Small intestine (tissue), 7 donors: ENCODE measurements around the gene P3H2. TPM values are rescaled to one million over a fixed set of nuclear protein-coding genes. Genes with fewer than 3 reads are reported as not detected.

ENCODE experiments used
- DNase-seq, 2 donors: peaks; one replicate each; pipeline versions ENCODE4 v3.0.0 to v3.0.0-alpha.2; 2013
- FAIRE-seq: peaks from 2 replicates; lab custom pipeline; 2012; peaks lifted over from hg19 to GRCh38; lab: Jason Lieb, UNC
- H3K27ac ChIP-seq, 3 donors: one replicate each; pipeline ENCODE4 v1.5.1; 2013; ENCODE audit warnings: low read length in 2 of 3, mild to moderate bottlenecking in 2 of 3, control low read depth in 1 of 3, inconsistent platforms in 1 of 3, low read depth in 1 of 3, moderate library complexity in 1 of 3
- H3K27me3 ChIP-seq, 3 donors: one replicate each; pipeline ENCODE4 v1.6.1; 2013; ENCODE audit warnings: low read length in 3 of 3, inconsistent platforms in 1 of 3; ENCODE audit not compliant: control insufficient read depth in 3 of 3, insufficient read depth in 3 of 3
- H3K36me3 ChIP-seq, 3 donors: one replicate each; pipeline ENCODE4 v1.6.1; 2013; ENCODE audit warnings: low read length in 3 of 3, inconsistent platforms in 1 of 3, low read depth in 1 of 3, mild to moderate bottlenecking in 1 of 3, moderate library complexity in 1 of 3; ENCODE audit not compliant: control insufficient read depth in 3 of 3, insufficient read depth in 2 of 3
- H3K4me1 ChIP-seq, 3 donors: one replicate each; pipeline ENCODE4 v1.6.1; 2013; ENCODE audit warnings: low read length in 2 of 3, inconsistent platforms in 1 of 3, low read depth in 1 of 3, mild to moderate bottlenecking in 1 of 3, moderate library complexity in 1 of 3; ENCODE audit not compliant: control insufficient read depth in 3 of 3, insufficient read depth in 2 of 3
- H3K4me3 ChIP-seq, 3 donors: one replicate each; pipeline ENCODE4 v1.5.1; 2013; ENCODE audit warnings: low read length in 3 of 3, control low read depth in 1 of 3, inconsistent platforms in 1 of 3, low read depth in 1 of 3, mild to moderate bottlenecking in 1 of 3, moderate library complexity in 1 of 3
- H3K9me3 ChIP-seq, 2 donors: one replicate each; pipeline ENCODE4 v1.6.1; 2013; ENCODE audit warnings: low read depth in 1 of 2, low read length in 1 of 2; ENCODE audit not compliant: control insufficient read depth in 2 of 2, insufficient read depth in 1 of 2
- WGBS, 3 donors: extraction: QIAGEN DNeasy Blood & Tissue Kit; methylation state at CpG; one replicate each; pipeline ENCODE4 v1.1.7; 2013; 5-methylcytosine and 5-hydroxymethylcytosine counted together
- polyA plus RNA-seq, 4 donors: library from polyadenylated mRNA; stranded (reverse) in 3 of 4; unstranded in 1 of 4; fragments of 200-250 nt in 3 of 4; fragments of 120-200 nt in 1 of 4; gene quantifications; one replicate each; pipeline versions ENCODE4 v1.2.1 to v1.2.3, GENCODE V29; 2013
- donor health status: healthy with polysubstance abuse.
- donor health status: control.
- donor health status: control.
- donor health status: Bipolar disorder and iron deficiency.
- donor health status: healthy.

The P3H2 gene
- polyA plus RNA-seq, 4 donors = 0.22 to 2.0 (median 0.96) TPM

- 49 to 64% (median 63%) methylated on average over 3 of the region's 3 CpGs for WGBS, 3 donors
- FAIRE-seq (no peak), DNase-seq (no peak)
- peaks cover 0 to 3% (median 0%) of the 10 kb centered on the region in 3 donors for H3K4me1 ChIP-seq
- no peaks in the 10 kb centered on the region for H3K9me3 ChIP-seq
- H3K27ac ChIP-seq = no peak overlapping the region
- no peak overlapping the region for H3K4me3 ChIP-seq
- no peaks in the 10 kb centered on the region for H3K27me3 ChIP-seq
- no peaks in the 10 kb centered on the region for H3K36me3 ChIP-seq
These were observed 117.6 kb downstream of the P3H2 start for GRCh38 chr3:190003068-190003467.

- H3K27me3 ChIP-seq = no peaks in the 10 kb centered on the region
- H3K4me1 ChIP-seq = peaks cover 0 to 3% (median 0%) of the 10 kb centered on the region in 3 donors
- H3K36me3 ChIP-seq = no peaks in the 10 kb centered on the region
- no peak overlapping the region for H3K27ac ChIP-seq
- no peak overlapping the region for H3K4me3 ChIP-seq
- DNase-seq (no peak), FAIRE-seq (no peak)
- WGBS, 3 donors = 44 to 78% (median 60%) methylated on average over 3 of the region's 3 CpGs
- H3K9me3 ChIP-seq = no peaks in the 10 kb centered on the region
These were observed 119.3 kb downstream of the P3H2 start for GRCh38 chr3:190001426-190001825.

GRCh38 chr3:190000861-190001196 is 119.9 kb downstream of the P3H2 start:
- FAIRE-seq (no peak), DNase-seq (no peak)
- Histone ChIP-seq H3K36me3 (no peaks in the 10 kb centered on the region), H3K4me3 (no peak overlapping the region), H3K27ac (no peak overlapping the region), H3K27me3 (no peaks in the 10 kb centered on the region), H3K4me1 (peaks cover 0 to 3% (median 0%) of the 10 kb centered on the region in 3 donors), H3K9me3 (no peaks in the 10 kb centered on the region)
- 83 to 86% (median 83%) methylated on average over 5 of the region's 5 CpGs for whole genome bisulfite sequencing, 3 donors

- Histone ChIP-seq H3K4me3 (no peak overlapping the region), H3K36me3 (no peaks in the 10 kb centered on the region), H3K27me3 (no peaks in the 10 kb centered on the region), H3K4me1 (peaks cover 0 to 3% (median 0%) of the 10 kb centered on the region in 3 donors), H3K27ac (no peak overlapping the region), H3K9me3 (no peaks in the 10 kb centered on the region)
- 55 to 69% (median 57%) methylated on average over 4 of the region's 4 CpGs for WGBS, 3 donors
- DNase-seq = no peak
- no peak for FAIRE-seq
These were observed 120.4 kb downstream of the P3H2 start for GRCh38 chr3:190000187-190000860.

GRCh38 chr3:189999718-190000117 is 121.0 kb downstream of the P3H2 start:
- DNase-seq = no peak
- no peak overlapping the region for H3K4me3 ChIP-seq
- WGBS, 3 donors = 44 to 72% (median 49%) methylated on average over 4 of the region's 4 CpGs
- no peak overlapping the region for H3K27ac ChIP-seq
- no peaks in the 10 kb centered on the region for H3K36me3 ChIP-seq
- H3K9me3 ChIP-seq = no peaks in the 10 kb centered on the region
- H3K4me1 ChIP-seq = peaks cover 0 to 3% (median 0%) of the 10 kb centered on the region in 3 donors
- no peaks in the 10 kb centered on the region for H3K27me3 ChIP-seq
- FAIRE-seq = no peak

GRCh38 chr3:189995129-189995528 is 125.6 kb downstream of the P3H2 start:
- no peak for DNase-seq
- no peak for FAIRE-seq
- no peak overlapping the region for H3K4me3 ChIP-seq
- H3K9me3 ChIP-seq = no peaks in the 10 kb centered on the region
- no peaks in the 10 kb centered on the region for H3K36me3 ChIP-seq
- WGBS, 3 donors = 56 to 67% (median 63%) methylated on average over 3 of the region's 3 CpGs
- H3K27me3 ChIP-seq = no peaks in the 10 kb centered on the region
- no peak overlapping the region for H3K27ac ChIP-seq
- no peaks in the 10 kb centered on the region for H3K4me1 ChIP-seq

- 87 to 93% (median 91%) methylated on average over 5 of the region's 5 CpGs for WGBS, 3 donors
- FAIRE-seq (no peak), DNase-seq (no peak)
- H3K27ac ChIP-seq = no peak overlapping the region
- no peaks in the 10 kb centered on the region for H3K36me3 ChIP-seq
- no peaks in the 10 kb centered on the region for H3K4me1 ChIP-seq
- no peak overlapping the region for H3K4me3 ChIP-seq
- no peaks in the 10 kb centered on the region for H3K9me3 ChIP-seq
- H3K27me3 ChIP-seq = no peaks in the 10 kb centered on the region
These were observed 129.9 kb downstream of the P3H2 start for GRCh38 chr3:189990826-189991225.

GRCh38 chr3:189988854-189989253 is 131.8 kb downstream of the P3H2 start:
- Histone ChIP-seq H3K9me3 (no peaks in the 10 kb centered on the region), H3K27ac (no peak overlapping the region), H3K4me3 (no peak overlapping the region), H3K27me3 (no peaks in the 10 kb centered on the region), H3K36me3 (no peaks in the 10 kb centered on the region), H3K4me1 (no peaks in the 10 kb centered on the region)
- DNase-seq = no peak
- no peak for FAIRE-seq
- 88 to 92% (median 91%) methylated on average over 12 of the region's 12 CpGs for WGBS, 3 donors

GRCh38 chr3:189988322-189988721 is 132.4 kb downstream of the P3H2 start:
- no peak overlapping the region for H3K27ac ChIP-seq
- no peaks in the 10 kb centered on the region for H3K27me3 ChIP-seq
- no peaks in the 10 kb centered on the region for H3K9me3 ChIP-seq
- no peak for FAIRE-seq
- no peaks in the 10 kb centered on the region for H3K36me3 ChIP-seq
- no peak for DNase-seq
- 65 to 74% (median 67%) methylated on average over 3 of the region's 3 CpGs for WGBS, 3 donors
- no peaks in the 10 kb centered on the region for H3K4me1 ChIP-seq
- no peak overlapping the region for H3K4me3 ChIP-seq
